Panc1 (cell line): ENCODE results near the gene AKIRIN2. TPM values are rescaled to one million over a fixed set of nuclear protein-coding genes. Genes with fewer than 3 reads are reported as not detected.

Experiments
- ATAC-seq: fragments of 200-7000 bp; cut with Tn5 transposase; 2 replicates; pipeline ENCODE4 v1.9.1; 2020; ENCODE audit warnings: mild to moderate bottlenecking, moderate library complexity
- BruUV-seq: library from RNA; stranded (reverse); fragments of 400-500 nt; replicated peaks from 2 replicates; lab custom pipeline; 2021; lab: Mats Ljungman, UMichigan
- CTCF ChIA-PET: fragments of 300-600 bp; sonication (Branson Sonifier 250); formaldehyde crosslinking; loops from one replicate; lab custom pipeline; 2022; ENCODE audit warnings: antibody characterized with exemption; lab: Charles Lee
- POLR2A ChIA-PET: fragments of 300-600 bp; sonication (Branson Sonifier 250); formaldehyde crosslinking; loops from one replicate; lab custom pipeline; 2022; ENCODE audit warnings: antibody characterized with exemption; lab: Charles Lee
- DNase-seq: peaks from one replicate; pipeline ENCODE4 v3.0.0-alpha.2; 2010; ENCODE audit warnings: low read depth, low spot score
- H3K27ac ChIP-seq: 2 replicates; pipeline ENCODE4 v1.5.1; 2011; ENCODE audit warnings: mild to moderate bottlenecking, low read length, inconsistent platforms
- H3K27me3 ChIP-seq: fragments of 200-500 bp; sonication (Bioruptor generic); 2 replicates; pipeline ENCODE4 v1.6.0; 2014; ENCODE audit warnings: low read length, inconsistent platforms; ENCODE audit not compliant: control insufficient read depth, insufficient read depth
- H3K36me3 ChIP-seq: fragments of 200-500 bp; sonication (Bioruptor generic); 2 replicates; pipeline ENCODE4 v1.5.1; 2014; ENCODE audit warnings: inconsistent platforms, mild to moderate bottlenecking, low read length, moderate library complexity; ENCODE audit not compliant: control insufficient read depth, insufficient read depth
- H3K4me1 ChIP-seq: 2 replicates; pipeline ENCODE4 v1.5.1; 2011; ENCODE audit warnings: inconsistent platforms, mild to moderate bottlenecking, low read length, moderate library complexity; ENCODE audit not compliant: control insufficient read depth, insufficient read depth
- H3K4me3 ChIP-seq, 2 experiments: 2 replicates each; pipeline ENCODE4 v1.5.1; 2011 to 2012; ENCODE audit warnings: low read depth in 2 of 2, low read length in 2 of 2, mild to moderate bottlenecking in 2 of 2, inconsistent platforms in 1 of 2, moderate library complexity in 1 of 2
- H3K9me3 ChIP-seq: fragments of 200-500 bp; sonication (Bioruptor generic); 2 replicates; pipeline ENCODE4 v1.5.1; 2014; ENCODE audit warnings: low read depth, mild to moderate bottlenecking, inconsistent platforms, low read length, moderate library complexity; ENCODE audit not compliant: control insufficient read depth, insufficient read depth
- POLR2AphosphoS5 ChIP-seq: IDR thresholded peaks from 2 replicates; pipeline ENCODE4 v1.6.1; 2012; ENCODE audit warnings: mild to moderate bottlenecking, low read depth, low read length, moderate library complexity
- REST ChIP-seq, 2 experiments: IDR thresholded peaks; 2 replicates each; pipeline ENCODE4 v1.6.1; 2011 to 2012; ENCODE audit warnings: low read depth in 2 of 2, control low read depth in 1 of 2, low read length in 1 of 2, mild to moderate bottlenecking in 1 of 2, moderate library complexity in 1 of 2; ENCODE audit not compliant: insufficient read depth in 1 of 2
- SIN3A ChIP-seq: IDR thresholded peaks from 2 replicates; pipeline ENCODE4 v1.6.1; 2012; ENCODE audit warnings: low read depth, mild to moderate bottlenecking, low read length, moderate library complexity, borderline replicate concordance; ENCODE audit not compliant: insufficient read depth
- TCF7L2 ChIP-seq: IDR thresholded peaks from 2 replicates; pipeline ENCODE4 v1.6.1; 2011; ENCODE audit warnings: mild to moderate bottlenecking, low read depth, low read length, inconsistent platforms
- in situ Hi-C: cut with HindIII; loops from 2 replicates; pipeline ENCODE4 v1.10.0; 2016; ENCODE audit warnings: low sequenced_read_pairs, low pct_unique_long_range_greater_than_20kb
- intact Hi-C: fragments of 100-400 bp; cut with micrococcal nuclease; formaldehyde crosslinking; loops from one replicate; pipeline ENCODE4 v1.10.0; 2022; ENCODE audit not compliant: unreplicated experiment
- total RNA-seq: library from RNA; stranded (reverse); gene quantifications from one replicate; pipeline ENCODE4 v1.2.1, GENCODE V29; 2021; ENCODE audit not compliant: unreplicated experiment
- TF ChIP-seq, protein P1 (sequence below): fragments of 450-650 bp; IDR thresholded peaks from 2 replicates; pipeline ENCODE4 v1.5.1; 2017; ENCODE audit warnings: mild to moderate bottlenecking

Gene AKIRIN2
- total RNA-seq, 1 experiment from 2014 or later = 47.6 TPM

GRCh38 chr6:87699576-87699975, 2.5 kb downstream of the AKIRIN2 start:
- in situ Hi-C loops = no loop called here
- peaks cover 24% of the 10 kb centered on the region for H3K4me1 ChIP-seq
- no peaks in the 10 kb centered on the region; the same call in 1 of the 2 replicates for H3K36me3 ChIP-seq
- H3K4me3 ChIP-seq = peak overlapping the region; percentile 77 to 89; a peak in 3 of 4 replicates
- H3K9me3 ChIP-seq = no peaks in the 10 kb centered on the region
- ChIA-PET CTCF (no interaction called here), POLR2A (interaction anchor here (0.6 to 0.7 kb wide), 2 partner anchors 27 to 38 kb away, joined by 3 to 5 read pairs; no protein-coding TSS in a partner anchor)
- DNase-seq (no peak), ATAC-seq (no peak)
- TF ChIP-seq TCF7L2 (no peak), POLR2AphosphoS5 (no peak), SIN3A (no peak), REST (IDR thresholded peaks at IDR 0.05; ENCODE audit: insufficient read depth in 1 of 2, low read depth in 2 of 2, low read length in 1 of 2) (no peak)
- TF ChIP-seq, protein P1, sequence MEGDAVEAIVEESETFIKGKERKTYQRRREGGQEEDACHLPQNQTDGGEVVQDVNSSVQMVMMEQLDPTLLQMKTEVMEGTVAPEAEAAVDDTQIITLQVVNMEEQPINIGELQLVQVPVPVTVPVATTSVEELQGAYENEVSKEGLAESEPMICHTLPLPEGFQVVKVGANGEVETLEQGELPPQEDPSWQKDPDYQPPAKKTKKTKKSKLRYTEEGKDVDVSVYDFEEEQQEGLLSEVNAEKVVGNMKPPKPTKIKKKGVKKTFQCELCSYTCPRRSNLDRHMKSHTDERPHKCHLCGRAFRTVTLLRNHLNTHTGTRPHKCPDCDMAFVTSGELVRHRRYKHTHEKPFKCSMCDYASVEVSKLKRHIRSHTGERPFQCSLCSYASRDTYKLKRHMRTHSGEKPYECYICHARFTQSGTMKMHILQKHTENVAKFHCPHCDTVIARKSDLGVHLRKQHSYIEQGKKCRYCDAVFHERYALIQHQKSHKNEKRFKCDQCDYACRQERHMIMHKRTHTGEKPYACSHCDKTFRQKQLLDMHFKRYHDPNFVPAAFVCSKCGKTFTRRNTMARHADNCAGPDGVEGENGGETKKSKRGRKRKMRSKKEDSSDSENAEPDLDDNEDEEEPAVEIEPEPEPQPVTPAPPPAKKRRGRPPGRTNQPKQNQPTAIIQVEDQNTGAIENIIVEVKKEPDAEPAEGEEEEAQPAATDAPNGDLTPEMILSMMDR = no peak
- intact Hi-C loops = no loop called here
- peak overlapping the region; percentile 54 for H3K27ac ChIP-seq
- no peaks in the 10 kb centered on the region for H3K27me3 ChIP-seq
- no TSS peak for BruUV-seq

- no peak for DNase-seq
- Histone ChIP-seq H3K9me3 (no peaks in the 10 kb centered on the region), H3K27ac (peak overlapping the region; percentile 50; the same call in 1 of the 2 replicates), H3K27me3 (no peaks in the 10 kb centered on the region), H3K4me1 (peaks cover 27% of the 10 kb centered on the region), H3K36me3 (no peaks in the 10 kb centered on the region; the same call in 1 of the 2 replicates), H3K4me3 (peak overlapping the region; percentile 77 to 89)
- ChIA-PET POLR2A (interaction anchor here (0.6 to 1.4 kb wide), 5 partner anchors 11 to 135 kb away, joined by 4 to 9 read pairs (median 5); no protein-coding TSS in a partner anchor), CTCF (no interaction called here)
- no peak for ATAC-seq
- in situ Hi-C loops (no loop called here), intact Hi-C loops (no loop called here)
- TF ChIP-seq REST (IDR thresholded peaks at IDR 0.05; ENCODE audit: insufficient read depth in 1 of 2, low read depth in 2 of 2, low read length in 1 of 2) = no peak
- TF ChIP-seq POLR2AphosphoS5 = no peak
- TF ChIP-seq, protein P1 = no peak
- no peak for TF ChIP-seq SIN3A
- TF ChIP-seq TCF7L2 = no peak
- BruUV-seq = no TSS peak
Observed at GRCh38 chr6:87698547-87699006, 3.5 kb downstream of the AKIRIN2 start.
